Measurements from ENCODE around the gene CISD2. TPM values are rescaled to one million over a fixed set of nuclear protein-coding genes. Genes with fewer than 3 reads are reported as not detected.
"Not testable (repeated sequence)": the region's sequence is repeated elsewhere in the genome, so short reads cannot be mapped to it uniquely, and the experiment has no call there.

CISD2 gene
- polyA plus RNA-seq, 1 donor = 39.4 TPM

- Histone ChIP-seq H3K4me3 (ENCODE audit: low read length) (no peak overlapping the region), H3K9me3 (ENCODE audit: control insufficient read depth, low read depth, low read length) (no peaks in the 10 kb centered on the region), H3K4me1 (ENCODE audit: control insufficient read depth, insufficient read depth, low read length) (no peaks in the 10 kb centered on the region), H3K27ac (ENCODE audit: low read length) (no peak overlapping the region), H3K27me3 (ENCODE audit: control insufficient read depth, insufficient read depth, low read length) (no peaks in the 10 kb centered on the region), H3K36me3 (ENCODE audit: control insufficient read depth, insufficient read depth, low read length) (no peaks in the 10 kb centered on the region)
- 100% methylated on average over 3 of the region's 8 CpGs for WGBS (ENCODE audit: insufficient coverage, low lambda C conversion rate)
- no peak for DNase-seq
Observed at GRCh38 chr4:102847687-102848086, 21.1 kb upstream of the CISD2 start.

DNA sequence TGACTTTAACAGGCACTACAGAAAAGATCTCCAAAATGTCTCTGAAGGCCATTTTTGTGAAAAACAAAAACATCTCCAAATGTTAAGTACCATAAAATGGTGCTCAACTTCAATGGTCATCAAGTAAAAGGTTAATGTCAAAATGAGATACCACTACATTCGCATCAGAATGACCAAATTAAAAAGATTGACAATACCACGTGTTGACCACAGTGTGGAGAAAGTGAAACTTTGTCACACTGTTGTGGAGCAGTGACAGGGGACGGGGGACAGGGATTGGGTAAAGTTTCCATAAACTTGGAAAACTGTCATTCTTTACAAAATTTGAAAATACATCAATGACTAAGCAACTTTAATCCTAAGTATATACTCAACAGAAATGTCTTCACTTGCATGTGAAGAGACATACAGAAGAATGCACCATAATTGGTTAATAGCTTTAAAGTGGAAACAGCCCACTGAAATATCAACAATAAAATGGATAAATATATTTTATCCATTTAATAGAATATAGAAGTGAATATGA is 19.1 kb upstream of the CISD2 start:
- no peaks in the 10 kb centered on the region for H3K36me3 ChIP-seq (ENCODE audit: control insufficient read depth, insufficient read depth, low read length)
- no peaks in the 10 kb centered on the region for H3K27me3 ChIP-seq (ENCODE audit: control insufficient read depth, insufficient read depth, low read length)
- H3K27ac ChIP-seq (ENCODE audit: low read length) = peak overlapping the region; percentile 58
- 100% methylated on average over 1 of the region's 3 CpGs for WGBS (ENCODE audit: insufficient coverage, low lambda C conversion rate)
- no peaks in the 10 kb centered on the region for H3K9me3 ChIP-seq (ENCODE audit: control insufficient read depth, low read depth, low read length)
- H3K4me3 ChIP-seq (ENCODE audit: low read length) = no peak overlapping the region
- no peak for DNase-seq
- H3K4me1 ChIP-seq (ENCODE audit: control insufficient read depth, insufficient read depth, low read length) = no peaks in the 10 kb centered on the region

GRCh38 chr4:102850370-102850769 is 18.4 kb upstream of the CISD2 start:
- H3K4me3 ChIP-seq (ENCODE audit: low read length) = no peak overlapping the region
- H3K36me3 ChIP-seq (ENCODE audit: control insufficient read depth, insufficient read depth, low read length) = no peaks in the 10 kb centered on the region
- WGBS (ENCODE audit: insufficient coverage, low lambda C conversion rate) = 43% methylated on average over 1 of the region's 2 CpGs
- no peaks in the 10 kb centered on the region for H3K4me1 ChIP-seq (ENCODE audit: control insufficient read depth, insufficient read depth, low read length)
- H3K27me3 ChIP-seq (ENCODE audit: control insufficient read depth, insufficient read depth, low read length) = no peaks in the 10 kb centered on the region
- DNase-seq = peak; percentile 16 to 51
- H3K27ac ChIP-seq (ENCODE audit: low read length) = peak overlapping the region; percentile 58
- H3K9me3 ChIP-seq (ENCODE audit: control insufficient read depth, low read depth, low read length) = no peaks in the 10 kb centered on the region

- peaks cover 3% of the 10 kb centered on the region for H3K36me3 ChIP-seq (ENCODE audit: control insufficient read depth, insufficient read depth, low read length)
- H3K27me3 ChIP-seq (ENCODE audit: control insufficient read depth, insufficient read depth, low read length) = no peaks in the 10 kb centered on the region
- no peaks in the 10 kb centered on the region for H3K4me1 ChIP-seq (ENCODE audit: control insufficient read depth, insufficient read depth, low read length)
- no peak overlapping the region for H3K27ac ChIP-seq (ENCODE audit: low read length)
- DNase-seq = no peak
- peaks cover 17% of the 10 kb centered on the region for H3K9me3 ChIP-seq (ENCODE audit: control insufficient read depth, low read depth, low read length)
- H3K4me3 ChIP-seq (ENCODE audit: low read length) = no peak overlapping the region
- 90% methylated on average over 1 of the region's 2 CpGs for whole genome bisulfite sequencing (ENCODE audit: insufficient coverage, low lambda C conversion rate)
Observed at GRCh38 chr4:102858828-102859464, 9.8 kb upstream of the CISD2 start.

GRCh38 chr4:102860611-102861324 is 8.0 kb upstream of the CISD2 start:
- H3K36me3 ChIP-seq (ENCODE audit: control insufficient read depth, insufficient read depth, low read length) = peaks cover 3% of the 10 kb centered on the region
- H3K27me3 ChIP-seq (ENCODE audit: control insufficient read depth, insufficient read depth, low read length) = no peaks in the 10 kb centered on the region
- no peak overlapping the region for H3K4me3 ChIP-seq (ENCODE audit: low read length)
- H3K27ac ChIP-seq (ENCODE audit: low read length) = no peak overlapping the region
- no peaks in the 10 kb centered on the region for H3K4me1 ChIP-seq (ENCODE audit: control insufficient read depth, insufficient read depth, low read length)
- H3K9me3 ChIP-seq (ENCODE audit: control insufficient read depth, low read depth, low read length) = peaks cover 17% of the 10 kb centered on the region
- WGBS (ENCODE audit: insufficient coverage, low lambda C conversion rate) = no CpG with 5 or more reads among the region's 2 CpGs
- DNase-seq = no peak

GRCh38 chr4:102862016-102862415 is 6.8 kb upstream of the CISD2 start:
- peaks cover 17% of the 10 kb centered on the region for H3K9me3 ChIP-seq (ENCODE audit: control insufficient read depth, low read depth, low read length)

DNA sequence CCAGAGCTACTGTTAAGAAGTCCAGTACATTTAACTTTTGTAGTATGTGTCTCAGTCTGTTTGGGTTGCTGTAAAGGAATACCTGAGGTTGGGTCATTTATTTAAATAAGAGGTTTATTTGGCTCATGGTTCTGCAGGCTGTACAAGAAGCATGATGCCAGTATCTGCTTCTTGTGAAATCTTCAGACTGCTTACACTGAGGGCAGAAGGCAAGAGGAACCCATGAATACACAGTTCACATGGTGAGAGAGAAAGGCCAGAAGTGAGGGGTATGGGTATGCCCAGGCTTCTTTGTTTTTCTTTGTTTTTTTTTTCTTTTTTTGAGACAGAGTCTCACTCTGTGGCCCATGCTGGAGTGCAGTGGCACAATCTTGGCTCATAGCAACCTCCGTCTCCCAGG is 6.0 kb upstream of the CISD2 start:
- DNase-seq = no peak
- H3K4me3 ChIP-seq (ENCODE audit: low read length) = no peak overlapping the region
- WGBS (ENCODE audit: insufficient coverage, low lambda C conversion rate) = no CpG with 5 or more reads among the region's 1 CpG
- H3K4me1 ChIP-seq (ENCODE audit: control insufficient read depth, insufficient read depth, low read length) = peaks cover 2% of the 10 kb centered on the region
- H3K27me3 ChIP-seq (ENCODE audit: control insufficient read depth, insufficient read depth, low read length) = no peaks in the 10 kb centered on the region
- no peak overlapping the region for H3K27ac ChIP-seq (ENCODE audit: low read length)
- peaks cover 3% of the 10 kb centered on the region for H3K36me3 ChIP-seq (ENCODE audit: control insufficient read depth, insufficient read depth, low read length)
- H3K9me3 ChIP-seq (ENCODE audit: control insufficient read depth, low read depth, low read length) = peaks cover 17% of the 10 kb centered on the region

More at GRCh38 chr4:102862016-102862415, 6.8 kb upstream of the CISD2 start:
- Histone ChIP-seq H3K27ac (ENCODE audit: low read length) (no peak overlapping the region), H3K27me3 (ENCODE audit: control insufficient read depth, insufficient read depth, low read length) (no peaks in the 10 kb centered on the region), H3K36me3 (ENCODE audit: control insufficient read depth, insufficient read depth, low read length) (peaks cover 3% of the 10 kb centered on the region), H3K4me3 (ENCODE audit: low read length) (no peak overlapping the region), H3K4me1 (ENCODE audit: control insufficient read depth, insufficient read depth, low read length) (no peaks in the 10 kb centered on the region)
- DNase-seq = no peak
- WGBS (ENCODE audit: insufficient coverage, low lambda C conversion rate) = 100% methylated on average over 1 of the region's 1 CpG

- not testable (repeated sequence) for H3K36me3 ChIP-seq (ENCODE audit: control insufficient read depth, insufficient read depth, low read length); H3K9me3 ChIP-seq (ENCODE audit: control insufficient read depth, low read depth, low read length); H3K4me3 ChIP-seq (ENCODE audit: low read length); H3K4me1 ChIP-seq (ENCODE audit: control insufficient read depth, insufficient read depth, low read length); DNase-seq; H3K27me3 ChIP-seq (ENCODE audit: control insufficient read depth, insufficient read depth, low read length); H3K27ac ChIP-seq (ENCODE audit: low read length)
- WGBS (ENCODE audit: insufficient coverage, low lambda C conversion rate) = 100% methylated on average over 2 of the region's 5 CpGs
Observed at GRCh38 chr4:102865327-102865726, 3.5 kb upstream of the CISD2 start.

- no peaks in the 10 kb centered on the region for H3K9me3 ChIP-seq (ENCODE audit: control insufficient read depth, low read depth, low read length)
- peak overlapping the region; percentile 99 for H3K27ac ChIP-seq (ENCODE audit: low read length)
- H3K36me3 ChIP-seq (ENCODE audit: control insufficient read depth, insufficient read depth, low read length) = no peaks in the 10 kb centered on the region
- no peak for DNase-seq
- WGBS (ENCODE audit: insufficient coverage, low lambda C conversion rate) = 90% methylated on average over 2 of the region's 12 CpGs
- H3K4me3 ChIP-seq (ENCODE audit: low read length) = peak overlapping the region; percentile 65
- H3K4me1 ChIP-seq (ENCODE audit: control insufficient read depth, insufficient read depth, low read length) = peaks cover 10% of the 10 kb centered on the region
- H3K27me3 ChIP-seq (ENCODE audit: control insufficient read depth, insufficient read depth, low read length) = no peaks in the 10 kb centered on the region
Observed at GRCh38 chr4:102867278-102868152, 1.3 kb upstream of the CISD2 start.

GRCh38 chr4:102868153-102868780 is 525 bp upstream of the CISD2 start:
- Histone ChIP-seq H3K36me3 (ENCODE audit: control insufficient read depth, insufficient read depth, low read length) (peaks cover 4% of the 10 kb centered on the region), H3K27me3 (ENCODE audit: control insufficient read depth, insufficient read depth, low read length) (no peaks in the 10 kb centered on the region), H3K27ac (ENCODE audit: low read length) (peak overlapping the region; percentile 99), H3K9me3 (ENCODE audit: control insufficient read depth, low read depth, low read length) (no peaks in the 10 kb centered on the region), H3K4me3 (ENCODE audit: low read length) (peak overlapping the region; percentile 65), H3K4me1 (ENCODE audit: control insufficient read depth, insufficient read depth, low read length) (peaks cover 10% of the 10 kb centered on the region)
- WGBS (ENCODE audit: insufficient coverage, low lambda C conversion rate) = 20% methylated on average over 1 of the region's 23 CpGs
- no peak for DNase-seq

Measured in large intestine (tissue), 3 donors.